NB4 (cell line): ENCODE results near the gene ZFHX3.

Experiments used
- MAX ChIP-seq: IDR thresholded peaks from 2 replicates; pipeline ENCODE4 v1.6.1; 2011; ENCODE audit warnings: low read depth, low read length
- POLR2A ChIP-seq: IDR thresholded peaks from 2 replicates; pipeline ENCODE4 v1.6.1; 2011; ENCODE audit warnings: mild to moderate bottlenecking; ENCODE audit not compliant: insufficient read length; ENCODE audit errors: extremely low read depth

DNA sequence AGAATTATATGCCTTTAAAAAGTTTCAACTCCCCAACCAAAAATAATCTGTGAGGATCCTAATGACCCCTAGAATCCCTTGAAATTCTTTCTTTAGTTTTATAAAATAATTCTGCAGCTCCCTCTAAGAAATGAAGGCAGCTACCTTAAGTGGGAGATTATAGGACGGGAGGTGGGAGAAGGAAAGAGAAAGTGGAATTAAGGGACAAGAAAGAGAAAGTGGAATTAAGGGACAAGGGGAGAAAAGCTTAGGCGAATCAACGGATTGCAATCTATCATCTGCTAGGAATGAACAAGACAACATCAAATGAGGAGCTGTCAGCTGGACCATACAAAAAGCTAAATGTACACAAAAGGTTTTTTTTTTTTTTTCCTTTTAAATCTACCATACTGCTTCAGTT is 262.0 kb downstream of the ZFHX3 start:
- TF ChIP-seq POLR2A (no peak), MAX (no peak)
